ENCODE data around the gene SAG.
"Not testable (repeated sequence)": the region's sequence is repeated elsewhere in the genome, so short reads cannot be mapped to it uniquely, and the experiment has no call there.

SAG gene

DNA sequence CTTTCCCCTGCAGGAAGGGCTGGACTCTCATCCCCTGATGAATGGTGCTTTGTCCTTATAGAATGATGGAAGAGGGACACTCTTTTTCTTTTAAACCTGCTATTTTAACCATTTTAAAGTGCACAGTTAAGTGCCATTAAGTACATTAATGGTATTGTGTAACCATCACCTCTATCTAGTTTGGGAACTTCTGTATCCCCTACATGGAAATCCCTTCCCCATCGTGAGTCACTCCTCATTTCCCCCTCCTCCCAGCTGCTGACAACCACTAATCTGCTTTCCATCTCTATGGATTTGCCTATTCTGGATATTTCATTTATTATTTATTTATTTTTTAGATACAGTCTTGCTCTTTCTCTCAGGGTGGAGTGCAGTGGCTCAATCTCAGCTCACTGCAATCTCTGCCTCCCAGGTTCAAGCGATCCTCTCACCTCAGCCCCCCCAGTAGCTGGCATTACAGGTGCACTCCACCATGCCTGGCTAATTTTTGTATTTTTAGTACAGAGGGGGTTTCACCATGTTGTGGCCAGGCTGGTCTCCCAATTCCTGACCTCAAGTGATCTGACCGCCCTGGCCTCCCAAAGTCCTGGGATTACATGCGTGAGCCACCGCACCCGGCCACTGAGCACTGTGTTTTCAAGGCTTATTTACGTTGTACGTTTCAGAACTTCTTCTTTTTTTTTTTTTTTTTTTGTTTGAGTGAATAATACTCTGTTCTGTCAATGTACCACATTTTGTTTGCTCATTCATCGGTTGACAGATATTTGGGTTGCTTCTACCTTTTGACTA, 62.5 kb downstream of the SAG start:
- Histone ChIP-seq H3K36me3 (ENCODE audit: insufficient read depth, low read length) (no peaks in the 10 kb centered on the region), H3K27me3 (ENCODE audit: control insufficient read depth in 1 of 2, insufficient read depth in 2 of 2, low read length in 2 of 2) (no peaks in the 10 kb centered on the region), H3K4me3 (ENCODE audit: low read depth in 1 of 2, low read length in 2 of 2) (no peak overlapping the region), H3K27ac (ENCODE audit: low read depth, low read length) (no peak overlapping the region), H3K9ac (ENCODE audit: low read length) (no peak overlapping the region), H3K9me3 (ENCODE audit: low read length) (no peaks in the 10 kb centered on the region), H3K4me1 (ENCODE audit: insufficient read depth, low read length) (peaks cover 7% of the 10 kb centered on the region)

DNA sequence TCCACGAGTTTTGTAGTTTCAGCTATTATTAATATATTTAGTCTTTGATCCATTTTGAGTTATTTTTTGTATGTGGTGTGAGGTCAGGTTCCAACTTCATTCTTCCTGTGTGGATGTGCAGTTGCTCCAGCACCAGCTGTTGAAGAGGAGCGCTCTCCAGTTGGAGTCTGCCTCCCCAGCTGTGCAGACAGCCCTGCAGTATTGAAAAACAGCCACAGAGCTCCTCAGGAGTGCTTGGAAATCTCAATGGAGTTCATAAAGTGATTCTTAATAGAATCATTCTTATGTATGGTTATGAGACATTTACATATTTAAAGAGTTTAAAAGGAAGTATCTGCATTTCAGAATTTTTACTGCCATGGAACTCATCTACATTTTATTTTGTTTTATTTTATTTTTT, 64.0 kb downstream of the SAG start:
- H3K9ac ChIP-seq (ENCODE audit: low read length) = no peak overlapping the region
- H3K27ac ChIP-seq (ENCODE audit: low read depth, low read length) = no peak overlapping the region
- H3K9me3 ChIP-seq (ENCODE audit: low read length) = no peaks in the 10 kb centered on the region
- H3K4me3 ChIP-seq (ENCODE audit: low read depth in 1 of 2, low read length in 2 of 2) = no peak overlapping the region
- no peaks in the 10 kb centered on the region for H3K36me3 ChIP-seq (ENCODE audit: insufficient read depth, low read length)
- H3K4me1 ChIP-seq (ENCODE audit: insufficient read depth, low read length) = peaks cover 7% of the 10 kb centered on the region
- no peaks in the 10 kb centered on the region for H3K27me3 ChIP-seq (ENCODE audit: control insufficient read depth in 1 of 2, insufficient read depth in 2 of 2, low read length in 2 of 2)

DNA sequence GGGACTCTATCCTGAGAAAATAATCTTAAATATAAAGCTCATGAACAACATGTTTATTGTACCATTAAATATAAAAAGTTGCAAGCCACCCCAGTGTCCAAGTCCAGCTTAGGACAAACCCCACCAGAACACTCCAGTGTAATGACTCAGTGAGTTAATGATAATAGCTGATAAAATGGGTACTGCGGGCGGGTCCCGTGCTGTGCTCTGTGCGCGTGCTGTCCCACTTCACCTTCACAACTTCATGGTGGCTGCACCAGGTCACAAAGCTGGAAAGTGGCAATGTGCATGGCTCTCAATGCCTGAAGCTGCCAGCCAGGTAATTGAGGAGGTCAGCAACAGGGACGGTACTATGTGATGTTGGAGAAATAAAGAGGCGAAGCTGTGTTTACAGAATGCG, 65.2 kb downstream of the SAG start:
- H3K36me3 ChIP-seq (ENCODE audit: insufficient read depth, low read length) = no peaks in the 10 kb centered on the region
- no peak overlapping the region for H3K27ac ChIP-seq (ENCODE audit: low read depth, low read length)
- H3K9me3 ChIP-seq (ENCODE audit: low read length) = no peaks in the 10 kb centered on the region
- H3K4me1 ChIP-seq (ENCODE audit: insufficient read depth, low read length) = peaks cover 7% of the 10 kb centered on the region
- H3K9ac ChIP-seq (ENCODE audit: low read length) = no peak overlapping the region
- no peaks in the 10 kb centered on the region for H3K27me3 ChIP-seq (ENCODE audit: control insufficient read depth in 1 of 2, insufficient read depth in 2 of 2, low read length in 2 of 2)
- no peak overlapping the region for H3K4me3 ChIP-seq (ENCODE audit: low read depth in 1 of 2, low read length in 2 of 2)

DNA sequence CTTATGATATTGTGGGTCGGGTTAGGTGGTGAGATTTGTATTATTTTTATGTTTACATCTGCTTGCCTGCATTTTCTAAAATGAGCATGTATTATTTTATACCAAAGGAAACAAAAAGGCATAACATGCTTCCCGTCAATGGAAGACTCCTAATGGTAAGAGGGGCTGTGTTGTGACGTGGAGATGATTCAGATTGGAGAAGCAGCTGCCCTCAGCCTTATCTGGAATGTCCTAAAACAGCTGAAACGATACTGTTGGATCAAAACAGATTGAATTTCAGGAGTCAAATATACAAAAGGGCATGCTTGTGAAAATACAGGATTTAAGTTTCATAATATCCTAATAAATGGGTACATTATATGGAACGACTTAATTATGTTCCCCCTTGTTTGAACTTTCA, 65.7 kb downstream of the SAG start:
- Histone ChIP-seq H3K4me3 (ENCODE audit: low read depth in 1 of 2, low read length in 2 of 2) (no peak overlapping the region), H3K36me3 (ENCODE audit: insufficient read depth, low read length) (no peaks in the 10 kb centered on the region), H3K9me3 (ENCODE audit: low read length) (no peaks in the 10 kb centered on the region), H3K27ac (ENCODE audit: low read depth, low read length) (no peak overlapping the region), H3K27me3 (ENCODE audit: control insufficient read depth in 1 of 2, insufficient read depth in 2 of 2, low read length in 2 of 2) (no peaks in the 10 kb centered on the region), H3K9ac (ENCODE audit: low read length) (no peak overlapping the region), H3K4me1 (ENCODE audit: insufficient read depth, low read length) (peaks cover 7% of the 10 kb centered on the region)

DNA sequence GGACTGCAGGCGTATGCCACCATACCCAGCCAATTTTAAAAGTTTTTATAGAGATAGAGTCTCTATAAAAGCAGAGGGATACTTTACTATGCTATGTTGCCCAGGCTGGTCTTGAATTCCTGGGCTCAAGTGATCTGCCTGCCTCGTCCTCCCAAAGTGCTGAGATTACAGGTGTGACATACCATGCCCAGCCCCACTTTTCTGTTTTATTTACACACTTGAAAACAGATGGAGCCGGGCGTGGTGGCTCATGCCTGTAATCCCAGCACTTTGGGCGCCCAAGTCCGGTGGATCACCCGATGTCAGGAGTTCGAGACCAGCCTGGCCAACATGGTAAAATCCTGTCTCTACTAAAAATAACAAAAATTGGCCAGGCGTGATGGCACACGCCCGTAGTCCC, 67.2 kb downstream of the SAG start:
- H3K27me3 ChIP-seq (ENCODE audit: control insufficient read depth in 1 of 2, insufficient read depth in 2 of 2, low read length in 2 of 2); H3K27ac ChIP-seq (ENCODE audit: low read depth, low read length); H3K4me3 ChIP-seq (ENCODE audit: low read depth in 1 of 2, low read length in 2 of 2); H3K9me3 ChIP-seq (ENCODE audit: low read length); H3K36me3 ChIP-seq (ENCODE audit: insufficient read depth, low read length); H3K9ac ChIP-seq (ENCODE audit: low read length); H3K4me1 ChIP-seq (ENCODE audit: insufficient read depth, low read length): not testable (repeated sequence)

DNA sequence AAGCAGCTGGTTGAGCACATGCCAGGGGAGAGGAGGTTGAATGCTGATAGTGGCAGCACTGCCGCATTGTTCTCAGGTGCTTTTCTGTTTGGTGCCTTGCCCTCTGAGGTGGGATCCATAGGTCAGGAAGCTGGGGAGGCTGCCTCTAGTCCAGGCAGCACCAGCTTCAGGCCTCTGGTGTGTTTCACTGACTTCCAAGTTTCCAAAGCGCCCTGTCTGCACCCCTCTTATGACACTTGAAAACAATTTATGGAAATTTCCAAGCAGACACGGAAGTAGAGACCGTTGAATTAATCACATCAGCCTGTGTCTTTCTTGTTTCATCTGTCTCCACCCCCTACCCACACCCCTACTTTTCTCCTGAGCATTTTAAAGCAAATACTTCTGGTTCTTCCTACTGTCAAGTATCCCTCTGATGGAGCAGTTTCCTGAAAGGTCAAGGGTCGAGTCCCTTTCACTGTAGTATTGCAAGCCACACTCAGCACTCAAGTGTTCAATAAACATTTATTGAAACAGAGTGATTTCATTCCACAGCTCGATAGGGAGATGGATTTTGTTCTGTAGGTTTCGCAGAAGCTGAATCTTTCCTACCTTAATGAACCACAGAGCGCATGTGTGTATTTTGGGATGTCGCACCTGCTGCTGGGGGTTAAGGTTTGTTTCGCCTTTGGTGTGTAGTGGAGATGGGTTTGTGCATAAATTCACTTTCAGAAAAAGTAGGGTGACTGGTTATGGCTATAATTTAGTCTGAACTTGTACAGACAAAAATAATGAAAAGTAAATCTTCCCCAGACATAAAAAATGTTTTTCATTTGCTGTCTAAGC, 68.1 kb downstream of the SAG start:
- Histone ChIP-seq H3K9me3 (ENCODE audit: low read length) (no peaks in the 10 kb centered on the region), H3K27ac (ENCODE audit: low read depth, low read length) (no peak overlapping the region), H3K4me3 (ENCODE audit: low read depth in 1 of 2, low read length in 2 of 2) (no peak overlapping the region), H3K9ac (ENCODE audit: low read length) (no peak overlapping the region), H3K4me1 (ENCODE audit: insufficient read depth, low read length) (no peaks in the 10 kb centered on the region), H3K27me3 (ENCODE audit: control insufficient read depth in 1 of 2, insufficient read depth in 2 of 2, low read length in 2 of 2) (no peaks in the 10 kb centered on the region), H3K36me3 (ENCODE audit: insufficient read depth, low read length) (no peaks in the 10 kb centered on the region)

DNA sequence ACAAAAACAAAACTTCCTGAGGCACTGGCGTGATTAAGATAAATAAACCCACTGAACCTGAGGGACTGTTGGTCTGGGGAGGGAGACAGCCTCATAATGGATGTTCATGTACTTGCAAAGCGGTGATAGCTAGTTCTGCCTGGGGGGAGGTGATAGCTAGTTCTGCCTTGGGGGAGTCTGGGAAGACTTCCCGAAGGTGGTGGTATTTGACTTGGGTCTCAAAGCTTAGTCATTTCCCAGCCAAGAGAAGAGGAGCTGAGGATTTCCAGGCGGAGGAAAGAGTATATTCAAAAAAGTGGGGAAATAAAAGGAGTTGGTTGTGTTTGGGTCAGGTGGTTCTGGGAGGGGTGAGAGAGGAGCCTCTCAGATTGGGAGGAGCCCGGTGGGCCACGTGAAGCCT, 71.4 kb downstream of the SAG start:
- Histone ChIP-seq H3K36me3 (ENCODE audit: insufficient read depth, low read length) (no peaks in the 10 kb centered on the region), H3K27me3 (ENCODE audit: control insufficient read depth in 1 of 2, insufficient read depth in 2 of 2, low read length in 2 of 2) (no peaks in the 10 kb centered on the region), H3K4me1 (ENCODE audit: insufficient read depth, low read length) (no peaks in the 10 kb centered on the region), H3K9me3 (ENCODE audit: low read length) (no peaks in the 10 kb centered on the region), H3K4me3 (ENCODE audit: low read depth in 1 of 2, low read length in 2 of 2) (no peak overlapping the region), H3K27ac (ENCODE audit: low read depth, low read length) (no peak overlapping the region), H3K9ac (ENCODE audit: low read length) (no peak overlapping the region)

DNA sequence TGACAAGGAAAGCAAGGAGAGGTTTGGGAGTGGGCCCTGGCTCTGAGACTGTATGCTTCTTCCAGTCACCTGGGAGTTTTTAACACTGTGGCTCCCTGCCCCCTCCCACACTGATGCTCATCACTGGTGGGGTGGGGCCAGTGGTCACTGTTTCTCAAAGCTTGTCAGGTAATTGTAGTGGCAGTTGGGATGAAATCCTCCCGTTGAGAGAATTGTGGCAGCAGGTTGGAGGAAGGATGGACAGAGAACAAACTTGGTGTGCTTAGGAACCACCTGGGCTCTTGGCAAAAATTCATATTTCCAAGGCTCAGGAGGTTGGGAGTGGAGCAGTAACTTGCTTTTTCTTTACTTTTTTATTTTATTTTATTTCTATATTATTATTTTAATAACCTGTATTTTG, 71.8 kb downstream of the SAG start:
- Histone ChIP-seq H3K4me1 (ENCODE audit: insufficient read depth, low read length) (no peaks in the 10 kb centered on the region), H3K4me3 (ENCODE audit: low read depth in 1 of 2, low read length in 2 of 2) (no peak overlapping the region), H3K36me3 (ENCODE audit: insufficient read depth, low read length) (no peaks in the 10 kb centered on the region), H3K27me3 (ENCODE audit: control insufficient read depth in 1 of 2, insufficient read depth in 2 of 2, low read length in 2 of 2) (no peaks in the 10 kb centered on the region), H3K9ac (ENCODE audit: low read length) (no peak overlapping the region), H3K9me3 (ENCODE audit: low read length) (no peaks in the 10 kb centered on the region), H3K27ac (ENCODE audit: low read depth, low read length) (no peak overlapping the region)

DNA sequence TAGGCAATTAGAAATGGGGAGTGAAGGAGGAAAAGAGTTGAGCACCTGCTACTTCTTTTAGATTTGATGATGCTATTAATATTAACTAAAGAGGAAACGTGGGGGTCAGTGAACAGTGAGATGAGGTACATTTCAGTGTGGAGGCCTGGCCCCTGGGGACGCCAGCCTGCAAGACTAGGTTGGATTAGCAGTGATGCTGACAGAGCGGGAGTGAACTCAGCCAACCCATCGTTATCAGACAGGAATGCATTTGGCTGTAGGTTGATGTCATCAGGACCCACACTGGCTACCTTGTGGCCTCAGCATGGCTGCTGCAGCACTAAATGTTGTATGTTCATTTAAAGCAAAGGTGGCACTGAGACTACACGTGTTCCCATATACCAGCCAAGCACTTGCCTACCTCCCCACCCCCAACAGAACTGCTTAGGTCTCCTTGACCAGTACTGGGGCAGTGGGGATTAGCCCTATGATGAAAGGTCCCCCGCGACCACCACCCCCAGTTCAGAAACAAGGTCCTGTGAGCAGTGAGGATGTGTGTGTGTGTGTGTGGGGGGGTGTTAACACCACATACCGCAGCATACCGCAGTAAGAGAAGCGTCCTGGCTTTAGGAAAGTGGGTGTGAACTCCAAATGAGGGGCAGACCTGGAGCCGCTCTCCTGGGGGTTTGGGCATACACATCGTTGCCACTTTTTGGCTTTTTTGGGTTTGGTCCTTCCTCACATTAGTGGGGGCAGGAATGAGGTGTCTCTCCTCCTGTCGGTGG, 72.7 kb downstream of the SAG start:
- H3K9me3 ChIP-seq (ENCODE audit: low read length) = no peaks in the 10 kb centered on the region
- no peak overlapping the region for H3K4me3 ChIP-seq (ENCODE audit: low read depth in 1 of 2, low read length in 2 of 2)
- no peaks in the 10 kb centered on the region for H3K27me3 ChIP-seq (ENCODE audit: control insufficient read depth in 1 of 2, insufficient read depth in 2 of 2, low read length in 2 of 2)
- no peak overlapping the region for H3K9ac ChIP-seq (ENCODE audit: low read length)
- peaks cover 7% of the 10 kb centered on the region for H3K4me1 ChIP-seq (ENCODE audit: insufficient read depth, low read length)
- no peak overlapping the region for H3K27ac ChIP-seq (ENCODE audit: low read depth, low read length)
- H3K36me3 ChIP-seq (ENCODE audit: insufficient read depth, low read length) = no peaks in the 10 kb centered on the region

DNA sequence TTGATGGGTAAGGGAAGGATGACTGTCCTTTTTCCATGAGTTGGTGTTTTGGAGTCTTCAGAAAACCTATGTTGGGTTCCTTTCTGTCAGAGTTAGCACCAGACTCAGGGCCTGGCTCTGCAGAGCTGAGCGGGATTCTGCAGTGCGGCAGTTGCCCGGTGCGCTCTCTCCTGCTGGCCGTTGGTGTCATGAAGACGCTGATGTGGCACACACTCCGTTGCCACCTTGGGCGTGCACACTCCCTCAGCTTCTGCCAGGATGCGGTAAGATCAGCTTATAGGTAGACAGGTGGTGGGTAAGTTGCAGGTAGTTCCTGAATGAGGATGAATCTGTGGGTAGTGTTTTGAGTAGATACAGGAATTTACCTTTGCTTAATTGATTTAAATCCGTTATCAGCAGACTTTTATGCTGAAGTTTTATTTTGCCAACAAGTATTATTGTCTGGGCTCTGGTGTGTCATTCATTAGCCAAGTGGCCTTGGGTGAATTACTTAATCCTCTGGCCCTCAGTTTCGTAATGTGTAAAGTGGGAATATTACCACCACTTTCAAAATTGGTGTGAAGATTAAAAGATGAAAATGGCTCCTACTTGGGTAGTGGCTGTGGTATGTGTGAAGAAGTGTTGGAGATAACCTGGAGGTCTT, 73.5 kb downstream of the SAG start:
- no peaks in the 10 kb centered on the region for H3K9me3 ChIP-seq (ENCODE audit: low read length)
- H3K4me1 ChIP-seq (ENCODE audit: insufficient read depth, low read length) = peaks cover 15% of the 10 kb centered on the region
- no peaks in the 10 kb centered on the region for H3K36me3 ChIP-seq (ENCODE audit: insufficient read depth, low read length)
- no peak overlapping the region for H3K9ac ChIP-seq (ENCODE audit: low read length)
- H3K27ac ChIP-seq (ENCODE audit: low read depth, low read length) = no peak overlapping the region
- H3K27me3 ChIP-seq (ENCODE audit: control insufficient read depth in 1 of 2, insufficient read depth in 2 of 2, low read length in 2 of 2) = no peaks in the 10 kb centered on the region
- H3K4me3 ChIP-seq (ENCODE audit: low read depth in 1 of 2, low read length in 2 of 2) = no peak overlapping the region

DNA sequence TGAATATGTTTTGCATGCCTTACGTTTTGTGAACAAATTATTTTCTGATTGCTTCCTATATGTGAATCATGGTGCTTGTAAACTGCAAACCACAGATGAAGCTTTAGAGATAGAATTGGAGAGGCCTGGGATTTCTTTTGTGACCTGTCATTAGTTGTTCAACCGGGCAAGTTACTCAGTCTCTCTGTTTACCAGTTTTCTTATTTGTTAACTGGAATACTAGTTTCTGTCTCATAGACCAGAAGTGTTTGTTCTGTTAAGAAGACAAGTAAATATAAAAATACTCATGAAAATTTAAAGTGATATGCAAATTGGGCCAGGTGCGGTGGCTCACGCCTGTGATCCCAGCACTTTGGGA, 74.0 kb downstream of the SAG start:
- Histone ChIP-seq H3K4me3 (ENCODE audit: low read depth in 1 of 2, low read length in 2 of 2) (no peak overlapping the region), H3K9ac (ENCODE audit: low read length) (no peak overlapping the region), H3K27ac (ENCODE audit: low read depth, low read length) (no peak overlapping the region), H3K27me3 (ENCODE audit: control insufficient read depth in 1 of 2, insufficient read depth in 2 of 2, low read length in 2 of 2) (no peaks in the 10 kb centered on the region), H3K9me3 (ENCODE audit: low read length) (no peaks in the 10 kb centered on the region), H3K36me3 (ENCODE audit: insufficient read depth, low read length) (no peaks in the 10 kb centered on the region), H3K4me1 (ENCODE audit: insufficient read depth, low read length) (peaks cover 20% of the 10 kb centered on the region)
